HG02840 (cell line): ENCODE data around the gene FBXW2.
"Not testable (repeated sequence)": the region's sequence is repeated elsewhere in the genome, so short reads cannot be mapped to it uniquely, and the experiment has no call there.

ENCODE experiments used
- ATAC-seq: cut with Tn5 transposase; IDR thresholded peaks from one replicate; pipeline ENCODE4 v1.9.1; 2021; ENCODE audit warnings: mild to moderate bottlenecking, moderate library complexity, moderate number of reproducible peaks; ENCODE audit not compliant: unreplicated experiment, low FRiP score

The FBXW2 gene

DNA sequence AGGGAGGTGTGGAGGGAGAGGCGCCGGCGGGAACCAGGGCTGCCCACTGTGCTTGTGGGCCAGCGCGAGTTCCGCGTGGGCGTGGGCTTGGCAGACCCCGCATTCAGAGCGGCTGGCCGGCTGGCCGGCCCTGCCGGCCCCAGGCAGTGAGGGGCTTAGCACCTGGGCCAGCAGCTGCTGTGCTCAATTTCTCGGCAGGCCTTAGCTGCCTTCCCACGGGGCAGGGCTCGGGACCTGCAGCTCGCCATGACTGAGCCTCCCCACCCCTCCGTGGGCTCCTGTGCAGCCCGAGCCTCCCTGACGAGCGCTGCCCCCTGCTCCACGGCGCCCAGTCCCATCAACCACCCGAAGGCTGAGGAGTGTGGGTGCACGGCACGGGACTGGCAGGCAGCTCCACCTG lies 46.9 kb downstream of the FBXW2 start:
- ATAC-seq = not testable (repeated sequence)

DNA sequence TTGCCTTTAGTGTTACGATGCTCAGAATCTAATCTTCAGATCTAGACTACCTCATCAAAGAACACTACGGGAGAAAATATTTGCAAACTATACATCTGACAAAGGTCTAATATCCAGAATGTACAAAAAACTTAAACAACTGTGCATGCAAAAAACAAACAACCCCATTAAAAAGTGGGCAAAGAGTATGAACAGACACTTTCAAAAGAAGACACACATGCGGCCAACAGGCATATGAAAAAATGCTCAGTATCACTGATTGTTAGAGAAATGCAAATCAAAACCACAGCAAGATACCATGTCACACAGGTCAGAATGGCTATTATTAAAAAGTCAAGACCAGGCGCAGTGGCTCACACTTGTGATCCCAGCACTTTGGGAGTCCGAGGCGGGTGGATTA lies 47.9 kb downstream of the FBXW2 start:
- ATAC-seq = no peak

DNA sequence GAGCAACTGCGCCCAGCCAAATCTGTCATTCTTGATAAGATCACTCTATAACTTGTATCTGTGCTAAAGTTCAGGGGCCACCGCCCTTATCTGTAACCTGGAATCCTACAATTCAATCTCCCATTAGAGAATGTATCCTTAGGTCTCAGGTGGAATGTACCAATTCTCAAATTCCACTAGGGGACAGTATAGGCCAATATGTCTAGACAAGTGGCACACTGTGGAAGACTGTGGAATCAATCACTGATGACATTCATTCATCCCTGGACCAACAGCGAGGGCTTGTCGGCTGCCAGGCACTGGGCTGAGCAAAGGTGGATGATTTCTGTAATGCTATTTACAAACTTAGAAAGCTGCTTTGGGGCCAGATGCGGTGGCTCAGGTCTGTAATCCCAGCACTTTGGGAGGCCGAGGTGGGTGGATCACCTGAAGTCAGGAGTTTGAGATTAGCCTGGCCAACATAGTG lies 50.2 kb downstream of the FBXW2 start:
- no peak for ATAC-seq

DNA sequence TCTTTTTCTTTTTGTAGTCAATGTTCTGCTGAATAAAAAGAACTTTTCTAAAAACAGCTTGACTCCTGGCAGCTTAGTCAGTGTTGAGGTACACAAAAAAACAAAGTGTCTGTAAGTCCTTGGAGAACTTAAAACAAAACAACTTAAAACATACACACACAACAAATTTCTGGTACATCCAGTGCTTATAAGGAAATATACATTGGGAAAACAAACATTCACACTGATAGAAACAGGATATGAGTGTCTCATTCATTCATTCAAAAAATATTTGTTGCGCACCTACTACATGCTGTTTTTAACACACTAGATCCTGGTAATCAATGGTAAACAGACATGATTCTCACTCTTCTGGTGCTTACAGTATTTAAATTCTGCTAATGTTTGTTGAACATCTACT lies 51.5 kb downstream of the FBXW2 start:
- ATAC-seq = no peak

DNA sequence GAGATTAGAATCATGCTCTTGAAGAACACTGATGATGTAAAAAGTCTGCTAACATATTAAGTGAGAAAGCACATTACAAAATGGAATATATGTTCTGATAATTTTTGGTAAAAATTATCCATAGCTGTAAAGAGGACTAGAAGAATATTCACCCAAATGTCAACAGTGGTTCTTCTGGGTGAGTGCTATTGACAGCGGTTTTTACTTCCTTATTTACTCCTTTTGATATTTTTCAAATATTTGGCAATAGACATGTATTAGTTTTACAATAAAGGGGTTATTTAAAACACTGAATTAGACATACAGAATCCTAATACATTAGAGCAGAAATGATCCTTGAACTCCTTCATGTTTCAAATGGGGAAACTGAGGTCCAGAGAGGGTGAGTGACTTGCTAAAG lies 52.0 kb downstream of the FBXW2 start:
- ATAC-seq = no peak

DNA sequence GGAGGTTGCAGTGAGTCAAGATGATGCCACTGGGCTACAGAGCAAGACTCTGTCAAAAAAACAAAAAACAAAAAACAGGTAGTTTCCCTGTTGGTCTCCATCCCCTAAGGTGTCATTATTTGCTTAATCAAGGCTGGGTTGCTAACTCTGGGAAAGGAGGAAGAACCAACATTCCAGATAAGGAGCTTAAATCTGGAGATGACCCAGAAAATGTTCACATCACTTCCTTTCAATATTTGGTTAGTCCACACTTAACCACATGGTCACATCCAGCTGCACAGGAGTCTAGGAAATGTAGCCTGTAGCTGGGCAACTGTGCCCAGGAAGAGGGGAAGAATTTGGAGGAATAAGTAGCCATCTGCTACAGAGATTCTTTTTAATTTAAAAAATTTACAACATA lies 53.1 kb downstream of the FBXW2 start:
- no peak for ATAC-seq

DNA sequence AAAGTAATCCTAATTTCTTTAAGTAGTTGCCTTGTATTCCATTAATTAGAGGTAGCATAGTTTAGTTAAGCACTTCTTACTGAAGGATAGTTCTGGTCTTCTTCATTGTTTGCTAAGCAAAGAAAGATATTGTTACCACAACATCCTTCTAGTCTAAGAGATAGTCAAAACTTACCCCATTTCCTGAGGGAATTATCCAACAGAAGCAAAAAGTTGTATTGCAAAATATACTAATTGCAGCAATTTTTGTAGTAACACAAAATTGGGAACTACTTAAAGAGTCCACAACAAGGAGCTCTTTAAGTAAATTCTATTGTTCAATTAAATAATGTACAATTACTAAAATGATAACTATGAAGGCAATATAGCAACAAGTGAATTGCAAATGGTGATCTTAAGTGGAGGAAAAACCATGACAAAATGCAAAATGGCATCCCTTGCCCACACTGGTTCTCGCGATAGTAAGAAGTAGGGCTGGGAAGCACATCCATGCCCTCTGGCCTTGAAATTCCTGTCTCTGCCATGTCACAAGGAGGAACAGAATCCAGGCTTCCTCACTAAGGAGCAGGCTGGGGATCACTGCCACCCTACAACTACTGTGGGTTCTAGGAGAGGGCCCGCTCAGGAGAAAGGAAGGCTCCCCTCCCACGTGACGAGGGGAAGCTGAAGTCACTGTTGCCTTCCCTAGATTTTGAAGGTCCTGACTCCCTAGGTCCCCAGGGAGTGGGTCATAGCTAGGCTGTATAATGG lies 55.6 kb downstream of the FBXW2 start:
- no peak for ATAC-seq

DNA sequence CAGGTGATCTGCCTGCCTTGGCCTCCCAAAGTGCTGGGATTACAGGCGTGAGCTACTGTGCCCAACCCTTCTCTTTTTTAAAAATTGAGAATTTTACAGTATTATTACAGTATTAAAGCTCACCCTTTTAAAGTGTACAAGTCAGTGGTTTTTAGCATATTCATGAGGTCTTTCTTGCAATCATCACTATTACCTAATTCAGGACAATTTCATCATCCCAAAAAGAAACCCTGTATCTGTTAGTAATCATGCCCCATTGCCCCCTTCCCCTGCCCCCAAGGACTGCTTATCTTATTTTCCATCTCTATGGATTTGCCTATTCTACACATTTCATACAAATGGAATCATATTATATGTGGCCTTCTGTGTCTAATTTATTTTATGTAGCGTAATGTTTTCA lies 56.3 kb downstream of the FBXW2 start:
- no peak for ATAC-seq

DNA sequence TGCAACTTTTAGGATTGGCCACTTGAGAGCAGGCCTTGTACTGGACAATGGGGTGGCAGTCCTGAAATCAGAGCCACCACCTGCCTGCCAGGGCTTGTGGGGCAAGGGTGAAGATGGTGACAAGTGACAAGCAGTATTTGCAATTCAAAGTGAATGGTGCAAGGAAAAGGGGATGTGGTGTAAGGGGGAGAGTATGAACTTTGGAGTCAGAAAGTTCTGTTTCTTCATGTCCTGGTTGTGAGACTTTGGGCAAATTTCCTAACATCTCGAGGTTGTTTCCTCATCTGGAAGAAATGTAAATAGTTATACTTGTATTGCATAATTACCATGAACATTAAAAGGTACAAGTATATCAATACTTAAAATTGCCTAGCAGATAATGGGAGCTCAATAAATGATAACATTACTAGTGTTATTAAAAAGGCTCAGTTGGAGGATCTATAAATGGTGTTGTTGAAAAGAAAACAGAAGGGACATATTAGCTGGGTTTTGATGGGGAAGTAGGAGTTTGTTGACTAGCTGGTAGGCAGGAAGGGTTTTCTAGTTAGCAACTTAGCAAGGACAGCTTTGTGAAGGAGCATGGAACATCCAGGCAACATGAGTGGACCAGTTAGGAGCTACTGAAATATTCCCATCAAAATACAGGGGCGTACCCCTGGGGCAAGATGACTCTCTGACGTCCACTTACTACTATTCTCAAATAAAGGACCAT lies 57.6 kb downstream of the FBXW2 start:
- ATAC-seq = no peak

DNA sequence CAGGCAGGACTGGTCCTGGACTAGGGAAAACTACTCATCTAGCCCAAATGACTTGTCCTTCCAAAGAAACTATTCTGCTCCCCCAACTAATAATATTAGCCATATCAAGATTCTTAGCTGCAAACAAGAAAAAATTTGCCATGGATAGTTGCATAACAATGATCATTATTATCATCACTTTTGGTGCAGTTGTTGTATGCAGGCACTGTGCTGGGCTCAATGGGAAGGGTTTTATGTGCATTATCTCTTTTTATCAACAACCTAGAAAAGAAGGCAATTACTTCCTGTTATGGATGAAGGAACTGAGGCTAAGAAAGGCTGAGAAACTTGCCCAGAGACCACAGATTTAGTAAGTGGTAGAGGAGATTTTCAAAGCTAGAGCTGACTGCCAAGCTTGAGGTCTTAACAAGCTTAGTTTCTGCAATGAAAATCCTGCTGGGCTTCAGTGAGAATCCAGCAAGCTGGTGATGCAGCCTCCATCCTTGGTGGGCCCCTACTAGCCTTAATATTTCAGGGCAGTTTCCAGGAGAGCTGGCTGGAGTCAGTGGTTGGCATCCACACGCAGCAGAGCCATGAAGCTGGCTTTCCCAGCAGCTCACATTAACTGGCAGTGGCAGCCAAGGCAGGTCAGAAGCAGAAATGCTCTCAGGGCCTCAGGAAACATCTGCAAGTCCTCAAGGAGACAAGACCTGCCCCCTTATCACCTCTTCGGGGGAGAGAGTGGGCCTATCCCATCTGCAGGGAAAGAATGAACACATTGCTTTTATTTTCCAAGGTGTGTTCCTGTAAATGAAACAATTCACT lies 58.4 kb downstream of the FBXW2 start:
- no peak for ATAC-seq

DNA sequence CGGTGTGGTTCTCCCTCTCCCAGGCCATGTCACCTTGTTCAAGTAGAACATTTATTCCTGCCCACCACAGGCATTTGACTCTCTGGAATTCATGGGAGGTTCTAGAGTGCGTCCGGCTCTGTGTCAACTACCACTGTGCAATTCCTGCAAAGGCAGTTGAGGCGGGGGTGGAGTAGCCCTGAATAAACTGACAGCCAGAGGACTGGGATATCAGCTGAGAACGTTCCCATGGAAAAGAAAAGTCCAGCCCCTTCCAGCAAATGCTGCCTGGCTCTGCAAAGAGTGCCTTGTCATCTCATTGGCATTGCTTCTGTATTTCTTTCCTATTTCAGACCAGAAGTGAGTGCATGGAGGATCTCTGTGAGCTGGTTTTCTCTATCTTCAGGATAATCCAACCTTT lies 60.0 kb downstream of the FBXW2 start:
- ATAC-seq = no peak

DNA sequence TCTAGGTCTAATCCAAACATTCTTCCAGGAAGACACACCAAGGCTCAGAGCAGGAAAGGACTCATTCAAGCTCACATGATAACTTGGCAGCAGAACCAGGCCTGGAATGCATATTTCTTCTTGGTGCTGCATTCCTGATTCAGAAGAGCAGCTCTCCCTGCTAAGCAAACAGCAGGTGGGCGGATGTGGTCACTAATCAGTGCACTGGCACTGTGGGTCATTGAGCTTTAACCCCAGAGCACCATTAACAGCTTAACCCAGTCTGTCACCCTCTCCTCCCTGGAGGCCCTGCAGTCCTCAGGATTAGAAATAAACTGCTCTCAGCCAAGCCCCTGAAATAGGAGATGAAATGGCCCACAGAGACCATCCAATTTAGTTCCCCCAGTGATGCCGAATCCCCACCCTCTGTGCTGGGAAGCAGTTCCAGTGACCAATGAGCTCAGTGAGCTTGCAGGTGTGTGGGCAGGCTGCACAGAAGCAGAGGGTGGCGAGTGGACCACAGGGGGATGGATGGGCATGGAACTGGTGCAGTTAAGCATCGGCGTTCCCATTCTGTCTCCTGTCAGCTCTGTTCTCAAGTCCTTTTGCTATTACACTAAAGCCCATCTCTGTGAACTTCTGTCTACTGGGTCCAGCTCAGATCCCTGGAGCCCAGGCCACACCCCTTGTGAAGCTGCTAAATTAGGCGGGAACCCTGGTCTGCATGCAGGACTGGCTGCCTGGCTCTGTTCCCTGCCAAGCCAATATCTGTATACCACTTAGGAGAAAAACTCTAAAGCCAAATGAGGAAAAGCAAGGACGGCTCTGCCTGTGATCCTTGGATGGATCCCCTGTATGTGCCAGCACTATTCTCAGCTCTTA lies 62.3 kb downstream of the FBXW2 start:
- ATAC-seq = no peak

DNA sequence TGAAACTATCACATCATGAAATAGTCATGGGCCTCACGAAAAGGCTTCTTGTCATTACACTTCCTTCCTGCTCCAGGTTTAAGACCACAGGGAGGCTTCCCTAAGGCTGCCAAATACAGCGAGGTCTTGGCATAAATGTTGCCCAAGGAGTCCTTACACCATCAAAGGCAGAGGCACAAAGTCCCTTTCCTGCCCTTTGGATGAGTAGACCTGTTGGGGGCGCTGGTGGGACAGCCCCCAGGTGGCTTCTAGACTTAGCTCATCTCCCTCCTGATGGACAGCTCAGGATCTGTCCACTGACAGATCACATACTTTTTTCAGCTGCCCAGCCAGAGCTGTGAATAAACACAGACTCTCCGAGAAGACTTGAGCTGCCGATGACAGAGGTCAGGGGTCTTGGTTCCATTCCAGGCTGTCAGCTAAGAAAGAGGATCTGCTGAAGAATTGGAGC lies 63.4 kb downstream of the FBXW2 start:
- ATAC-seq = no peak

DNA sequence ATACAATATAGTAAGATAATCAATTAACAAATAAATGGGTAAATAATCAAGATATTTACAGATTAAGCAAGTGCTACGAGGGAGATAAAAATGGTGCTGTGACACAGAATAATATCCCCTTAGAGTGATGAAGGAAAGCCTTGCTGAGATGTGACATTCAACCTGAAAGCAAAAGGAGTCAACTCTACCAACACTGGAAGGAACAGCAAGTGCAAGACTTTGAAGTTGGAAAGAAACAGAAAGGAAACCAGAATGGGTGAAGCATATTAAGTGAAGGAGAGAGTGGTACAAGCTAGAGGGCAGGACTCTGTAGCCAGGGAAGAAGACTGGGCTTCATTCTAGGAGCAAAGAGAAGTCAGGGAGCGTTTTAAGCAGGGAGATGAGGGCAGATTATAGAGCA lies 66.7 kb downstream of the FBXW2 start:
- no peak for ATAC-seq

DNA sequence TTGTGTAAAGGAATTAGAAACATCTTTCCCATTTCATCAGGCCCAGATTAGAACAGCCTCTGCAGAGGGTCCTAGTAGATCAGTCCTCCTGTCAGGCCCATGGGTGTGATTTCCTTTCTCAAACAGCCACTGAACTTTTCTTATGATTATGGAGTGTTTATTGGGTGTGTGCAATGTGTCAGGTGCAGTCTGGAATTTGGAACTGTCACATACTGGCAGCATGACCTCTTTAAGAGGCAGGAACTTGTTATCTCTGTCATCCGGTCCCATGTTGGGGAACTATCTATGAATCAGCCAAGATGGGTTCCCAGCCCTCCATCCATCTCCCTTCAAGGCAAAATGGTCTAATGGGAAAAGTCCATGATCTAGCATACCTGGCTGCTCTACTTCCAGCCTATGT lies 67.3 kb downstream of the FBXW2 start:
- no peak for ATAC-seq

DNA sequence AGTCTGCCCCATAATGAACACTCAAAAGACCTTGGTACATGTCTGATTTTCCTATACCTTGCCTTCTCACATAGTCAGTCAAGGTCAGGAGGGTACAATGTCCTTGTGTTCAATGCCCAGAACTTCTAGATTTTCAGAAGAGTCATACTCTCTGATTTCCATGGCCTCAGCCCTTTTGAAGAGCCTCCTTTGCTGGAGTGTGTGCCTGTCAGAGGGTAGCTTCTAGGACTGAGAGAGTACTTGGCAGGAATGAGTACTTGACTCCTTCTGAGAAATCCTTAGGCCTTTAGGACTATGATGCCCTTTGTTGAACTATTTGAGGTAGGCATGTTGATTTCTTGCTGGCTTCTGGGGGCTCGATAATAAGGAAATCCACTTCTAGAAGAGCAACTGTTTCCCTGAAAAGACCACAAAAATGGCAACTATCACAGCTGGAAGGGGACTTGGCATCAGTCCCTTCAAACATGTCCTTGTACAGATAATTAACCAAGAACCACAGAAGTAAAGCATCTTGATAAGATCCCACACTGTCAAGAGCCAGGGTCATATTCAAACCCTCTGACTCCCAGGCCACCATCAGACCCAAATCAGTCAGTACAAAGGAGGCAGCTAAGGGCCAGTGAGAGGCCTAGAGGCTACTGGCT lies 68.3 kb downstream of the FBXW2 start:
- ATAC-seq = no peak

DNA sequence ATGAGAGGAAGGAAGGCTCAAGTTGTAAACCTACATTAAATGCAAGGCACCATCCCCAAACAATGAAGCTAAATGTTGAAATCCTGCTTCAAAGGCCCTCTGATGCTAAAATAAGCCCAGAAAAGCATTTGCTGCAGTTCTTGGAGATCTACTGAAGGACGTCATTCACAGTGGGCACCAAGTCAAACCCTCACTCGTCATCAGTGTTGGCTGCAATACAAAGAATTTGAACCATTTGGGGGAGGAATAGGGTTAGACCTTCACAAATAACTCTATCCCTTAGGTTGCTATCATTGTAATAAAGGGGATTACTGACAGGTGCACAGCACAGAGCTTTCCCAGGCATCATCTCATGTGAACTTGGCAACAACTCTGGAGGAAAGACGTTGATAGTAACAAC lies 69.7 kb downstream of the FBXW2 start:
- ATAC-seq = no peak

DNA sequence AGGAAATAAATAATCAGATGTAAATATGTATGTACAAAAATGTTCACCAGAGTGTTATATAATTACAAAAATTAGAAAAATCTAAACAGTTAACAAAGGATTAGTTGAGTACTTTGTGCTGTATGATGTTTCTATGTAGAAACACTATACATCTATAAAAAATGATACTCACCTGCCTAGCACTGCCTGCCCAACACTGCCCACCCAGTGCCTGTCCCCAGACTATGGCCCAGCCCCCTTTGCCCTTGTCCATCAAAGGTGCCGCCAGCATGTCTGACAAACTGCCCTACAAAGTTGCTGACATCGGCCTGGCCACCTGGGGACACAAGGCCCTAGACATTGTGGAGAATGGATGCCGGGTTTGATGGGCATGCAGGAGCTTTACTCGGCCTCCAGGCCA lies 72.8 kb downstream of the FBXW2 start:
- ATAC-seq = no peak

DNA sequence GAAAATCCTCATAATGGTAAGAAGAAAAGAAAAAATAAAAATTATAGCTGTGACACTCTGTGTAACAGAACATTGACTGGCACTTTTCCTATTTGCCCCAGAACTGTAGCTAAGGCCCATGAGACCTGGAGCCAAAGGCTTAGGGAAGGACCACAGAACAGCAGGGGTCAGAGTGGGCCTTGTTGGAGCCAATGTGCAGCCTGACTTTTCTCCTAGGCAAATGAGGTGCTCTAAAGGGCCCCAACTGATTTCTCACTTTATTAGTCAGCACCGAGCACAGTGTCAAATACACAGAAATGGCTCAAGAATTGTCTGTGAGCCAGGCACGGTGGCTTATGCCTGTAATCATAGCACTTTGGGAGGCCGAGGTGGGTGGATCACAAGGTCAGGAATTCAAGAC lies 74.9 kb downstream of the FBXW2 start:
- no peak for ATAC-seq

DNA sequence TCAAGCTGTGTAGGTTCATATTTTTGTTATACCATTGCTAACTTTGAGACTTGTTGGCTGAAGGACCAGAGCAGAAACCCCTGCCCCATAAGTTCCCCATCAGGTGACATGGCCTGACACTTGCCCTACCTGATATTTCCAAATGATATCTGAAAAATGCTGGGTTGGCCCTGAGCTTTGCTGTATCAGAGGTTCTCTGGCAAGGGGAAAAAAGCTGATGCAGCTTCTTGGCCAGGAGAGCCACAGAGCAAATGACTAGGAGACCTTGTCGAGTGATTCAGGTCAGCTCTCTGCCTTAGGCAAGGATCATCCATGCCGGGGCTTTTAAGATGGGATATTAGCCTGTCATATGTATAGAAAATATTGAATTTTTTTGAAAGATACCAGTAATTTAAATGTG lies 76.0 kb downstream of the FBXW2 start:
- ATAC-seq = no peak
